HCT116 (cell line): Measurements from ENCODE around the gene PRIMA1. TPM values are rescaled to one million over a fixed set of nuclear protein-coding genes. Genes with fewer than 3 reads are reported as not detected.

Source experiments
- ATAC-seq: fragments of 200-7000 bp; cut with Tn5 transposase; 2 replicates; pipeline ENCODE4 v1.9.1; 2020; ENCODE audit warnings: mild to moderate bottlenecking, moderate library complexity
- BruUV-seq: library from RNA; stranded (reverse); fragments of 400-500 nt; replicated peaks from 2 replicates; lab custom pipeline; 2021; lab: Mats Ljungman, UMichigan
- CTCF ChIA-PET: fragments of 300-600 bp; sonication (Branson Sonifier 250); formaldehyde crosslinking; loops from one replicate; lab custom pipeline; 2021; ENCODE audit warnings: antibody characterized with exemption; lab: Charles Lee
- POLR2A ChIA-PET: fragments of 300-600, 350-600 bp; sonication (Branson Sonifier 250); formaldehyde crosslinking; loops from one replicate; lab custom pipeline; 2021; ENCODE audit warnings: antibody characterized with exemption; lab: Charles Lee
- RAD21 ChIA-PET, 2 experiments: fragments of 300-600 bp; sonication (Branson Sonifier 250); formaldehyde crosslinking; loops; one replicate each; lab custom pipeline; 2023; ENCODE audit warnings: low total read pairs in 2 of 2; ENCODE audit not compliant: uncharacterized antibody in 2 of 2, unreplicated experiment in 2 of 2, low non-redundant PET in 1 of 2; lab: Charles Lee
- DNase-seq: peaks from one replicate; pipeline ENCODE4 v3.0.0-alpha.2; 2010; ENCODE audit warnings: low read depth, low spot score
- H2AFZ ChIP-seq: fragments of 200-600 bp; shearing (Covaris generic), sonication (generic); 2 replicates; pipeline ENCODE4 v1.6.1; 2017; ENCODE audit warnings: low read depth, mixed run types, mixed read lengths, antibody characterized with exemption, low read length; ENCODE audit not compliant: poor library complexity, severe bottlenecking
- H3K27ac ChIP-seq: 2 replicates; pipeline ENCODE4 v1.5.1; 2012; ENCODE audit warnings: low read depth, low read length
- H3K27me3 ChIP-seq: fragments of 200-600 bp; sonication (generic); 2 replicates; pipeline ENCODE4 v1.6.1; 2016; ENCODE audit warnings: mixed run types, low read length, mixed read lengths; ENCODE audit not compliant: insufficient read depth
- H3K36me3 ChIP-seq, 2 experiments: fragments of 200-500 bp in 1 of 2; fragments of 200-600 bp in 1 of 2; sonication (Bioruptor generic) in 1 of 2; sonication (generic) in 1 of 2; 2 replicates each; pipeline versions ENCODE4 v1.5.1 to v1.6.1; 2014 to 2016; ENCODE audit warnings: low read length in 2 of 2, inconsistent platforms in 1 of 2, mixed read lengths in 1 of 2, mixed run types in 1 of 2; ENCODE audit not compliant: insufficient read depth in 2 of 2, control insufficient read depth in 1 of 2
- H3K4me1 ChIP-seq, 2 experiments: fragments of 200-600 bp in 1 of 2; sonication (generic) in 1 of 2; 2 replicates each; pipeline versions ENCODE4 v1.5.1 to v1.6.1; 2012 to 2017; ENCODE audit warnings: low read length in 2 of 2, inconsistent platforms in 1 of 2, mild to moderate bottlenecking in 1 of 2, mixed read lengths in 1 of 2, mixed run types in 1 of 2, moderate library complexity in 1 of 2; ENCODE audit not compliant: insufficient read depth in 2 of 2, control insufficient read depth in 1 of 2
- H3K4me2 ChIP-seq: fragments of 200-600 bp; sonication (generic); 2 replicates; pipeline ENCODE4 v1.6.1; 2017; ENCODE audit warnings: mixed run types, low read length, mixed read lengths
- H3K4me3 ChIP-seq, 2 experiments: fragments of 200-600 bp in 1 of 2; sonication (generic) in 1 of 2; replicated peaks in 1 of 2; 2 replicates each; pipeline ENCODE4 v1.5.1; 2011 to 2016; ENCODE audit warnings: low read length in 2 of 2, control low read depth in 1 of 2, low read depth in 1 of 2, mild to moderate bottlenecking in 1 of 2, mixed read lengths in 1 of 2, mixed run types in 1 of 2
- H3K79me2 ChIP-seq: fragments of 200-600 bp; sonication (generic); 2 replicates; pipeline ENCODE4 v1.6.1; 2017; ENCODE audit warnings: mild to moderate bottlenecking, mixed run types, low read length, moderate library complexity, mixed read lengths; ENCODE audit not compliant: insufficient read depth
- H3K9ac ChIP-seq: fragments of 200-600 bp; sonication (generic); 2 replicates; pipeline ENCODE4 v1.6.1; 2016; ENCODE audit warnings: low read length, mixed read lengths
- H3K9me2 ChIP-seq: fragments of 200-600 bp; sonication (generic), shearing (Covaris generic); 2 replicates; pipeline ENCODE4 v1.6.1; 2017; ENCODE audit warnings: mixed run types, mild to moderate bottlenecking, moderate library complexity; ENCODE audit not compliant: insufficient read depth
- H3K9me3 ChIP-seq, 2 experiments: fragments of 200-500 bp in 1 of 2; fragments of 200-600 bp in 1 of 2; sonication (Bioruptor generic) in 1 of 2; sonication (generic) in 1 of 2; 2 replicates each; pipeline ENCODE4 v1.6.1; 2014 to 2017; ENCODE audit warnings: low read length in 2 of 2, mixed read lengths in 2 of 2, inconsistent platforms in 1 of 2, low read depth in 1 of 2, mild to moderate bottlenecking in 1 of 2, mixed run types in 1 of 2, moderate library complexity in 1 of 2; ENCODE audit not compliant: control insufficient read depth in 1 of 2, insufficient read depth in 1 of 2
- H4K20me1 ChIP-seq: fragments of 200-600 bp; sonication (generic), shearing (Covaris generic); 2 replicates; pipeline ENCODE4 v1.6.1; 2017; ENCODE audit warnings: mixed run types, mild to moderate bottlenecking, moderate library complexity; ENCODE audit not compliant: insufficient read depth
- CEBPB ChIP-seq: IDR thresholded peaks from 2 replicates; pipeline ENCODE4 v1.6.1; 2012; ENCODE audit warnings: low read depth
- EGR1 ChIP-seq: IDR thresholded peaks from 2 replicates; pipeline ENCODE4 v1.6.1; 2012; ENCODE audit warnings: low read depth
- EZH2 ChIP-seq: fragments of 200-600 bp; sonication (generic); IDR thresholded peaks from 2 replicates; pipeline ENCODE4 v1.6.1; 2017; ENCODE audit warnings: antibody characterized with exemption, mixed run types
- FOSL1 ChIP-seq: IDR thresholded peaks from 2 replicates; pipeline ENCODE4 v1.6.1; 2012; ENCODE audit warnings: low read depth
- POLR2A ChIP-seq: IDR thresholded peaks from 2 replicates; pipeline ENCODE4 v1.7.0; 2011; ENCODE audit warnings: borderline replicate concordance; ENCODE audit not compliant: insufficient read depth, insufficient read length; ENCODE audit errors: extremely low read depth
- POLR2AphosphoS5 ChIP-seq: IDR thresholded peaks from 2 replicates; pipeline ENCODE4 v1.6.1; 2011; ENCODE audit warnings: mild to moderate bottlenecking, low read depth, low read length, moderate library complexity
- SIN3A ChIP-seq: IDR thresholded peaks from 2 replicates; pipeline ENCODE4 v1.6.1; 2012; ENCODE audit warnings: low read depth
- SP1 ChIP-seq: IDR thresholded peaks from 2 replicates; pipeline ENCODE4 v1.6.1; 2012; ENCODE audit warnings: low read depth
- SRF ChIP-seq: IDR thresholded peaks from 2 replicates; pipeline ENCODE4 v1.6.1; 2012; ENCODE audit warnings: low read depth
- intact Hi-C: fragments of 100-400 bp; cut with micrococcal nuclease; formaldehyde crosslinking; loops from 2 replicates; pipeline ENCODE4 v1.10.0; 2022
- total RNA-seq: library from RNA; stranded (reverse); gene quantifications from one replicate; pipeline ENCODE4 v1.2.1, GENCODE V29; 2021; ENCODE audit not compliant: unreplicated experiment
- TF ChIP-seq, protein P1 (sequence below): IDR thresholded peaks from 2 replicates; pipeline ENCODE4 v1.6.1; 2012
- TF ChIP-seq, protein P2 (sequence below): IDR thresholded peaks from 2 replicates; pipeline ENCODE4 v1.6.1; 2011; ENCODE audit warnings: mild to moderate bottlenecking, low read length, moderate library complexity; ENCODE audit not compliant: insufficient replicate concordance; ENCODE audit errors: extremely low read depth
- TF ChIP-seq, protein P3 (sequence below): IDR thresholded peaks from 2 replicates; pipeline ENCODE4 v1.6.1; 2012; ENCODE audit warnings: low read depth

Gene PRIMA1
- total RNA-seq, 1 experiment from 2014 or later: 1.5 TPM

- H3K4me2 ChIP-seq: peak overlapping the region; percentile 81
- POLR2A ChIA-PET: no interaction called here
- TF ChIP-seq SP1: no peak
- no peak for TF ChIP-seq SRF
- TF ChIP-seq, protein P1, sequence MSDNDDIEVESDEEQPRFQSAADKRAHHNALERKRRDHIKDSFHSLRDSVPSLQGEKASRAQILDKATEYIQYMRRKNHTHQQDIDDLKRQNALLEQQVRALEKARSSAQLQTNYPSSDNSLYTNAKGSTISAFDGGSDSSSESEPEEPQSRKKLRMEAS: no peak
- TF ChIP-seq EGR1: no peak
- TF ChIP-seq, protein P2, sequence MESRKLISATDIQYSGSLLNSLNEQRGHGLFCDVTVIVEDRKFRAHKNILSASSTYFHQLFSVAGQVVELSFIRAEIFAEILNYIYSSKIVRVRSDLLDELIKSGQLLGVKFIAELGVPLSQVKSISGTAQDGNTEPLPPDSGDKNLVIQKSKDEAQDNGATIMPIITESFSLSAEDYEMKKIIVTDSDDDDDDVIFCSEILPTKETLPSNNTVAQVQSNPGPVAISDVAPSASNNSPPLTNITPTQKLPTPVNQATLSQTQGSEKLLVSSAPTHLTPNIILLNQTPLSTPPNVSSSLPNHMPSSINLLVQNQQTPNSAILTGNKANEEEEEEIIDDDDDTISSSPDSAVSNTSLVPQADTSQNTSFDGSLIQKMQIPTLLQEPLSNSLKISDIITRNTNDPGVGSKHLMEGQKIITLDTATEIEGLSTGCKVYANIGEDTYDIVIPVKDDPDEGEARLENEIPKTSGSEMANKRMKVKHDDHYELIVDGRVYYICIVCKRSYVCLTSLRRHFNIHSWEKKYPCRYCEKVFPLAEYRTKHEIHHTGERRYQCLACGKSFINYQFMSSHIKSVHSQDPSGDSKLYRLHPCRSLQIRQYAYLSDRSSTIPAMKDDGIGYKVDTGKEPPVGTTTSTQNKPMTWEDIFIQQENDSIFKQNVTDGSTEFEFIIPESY: no peak
- no peak for TF ChIP-seq POLR2AphosphoS5
- no peak for TF ChIP-seq SIN3A
- no peak for TF ChIP-seq EZH2
- no peak for TF ChIP-seq CEBPB
- TF ChIP-seq FOSL1: no peak
- TF ChIP-seq POLR2A: no peak
- TF ChIP-seq, protein P3, sequence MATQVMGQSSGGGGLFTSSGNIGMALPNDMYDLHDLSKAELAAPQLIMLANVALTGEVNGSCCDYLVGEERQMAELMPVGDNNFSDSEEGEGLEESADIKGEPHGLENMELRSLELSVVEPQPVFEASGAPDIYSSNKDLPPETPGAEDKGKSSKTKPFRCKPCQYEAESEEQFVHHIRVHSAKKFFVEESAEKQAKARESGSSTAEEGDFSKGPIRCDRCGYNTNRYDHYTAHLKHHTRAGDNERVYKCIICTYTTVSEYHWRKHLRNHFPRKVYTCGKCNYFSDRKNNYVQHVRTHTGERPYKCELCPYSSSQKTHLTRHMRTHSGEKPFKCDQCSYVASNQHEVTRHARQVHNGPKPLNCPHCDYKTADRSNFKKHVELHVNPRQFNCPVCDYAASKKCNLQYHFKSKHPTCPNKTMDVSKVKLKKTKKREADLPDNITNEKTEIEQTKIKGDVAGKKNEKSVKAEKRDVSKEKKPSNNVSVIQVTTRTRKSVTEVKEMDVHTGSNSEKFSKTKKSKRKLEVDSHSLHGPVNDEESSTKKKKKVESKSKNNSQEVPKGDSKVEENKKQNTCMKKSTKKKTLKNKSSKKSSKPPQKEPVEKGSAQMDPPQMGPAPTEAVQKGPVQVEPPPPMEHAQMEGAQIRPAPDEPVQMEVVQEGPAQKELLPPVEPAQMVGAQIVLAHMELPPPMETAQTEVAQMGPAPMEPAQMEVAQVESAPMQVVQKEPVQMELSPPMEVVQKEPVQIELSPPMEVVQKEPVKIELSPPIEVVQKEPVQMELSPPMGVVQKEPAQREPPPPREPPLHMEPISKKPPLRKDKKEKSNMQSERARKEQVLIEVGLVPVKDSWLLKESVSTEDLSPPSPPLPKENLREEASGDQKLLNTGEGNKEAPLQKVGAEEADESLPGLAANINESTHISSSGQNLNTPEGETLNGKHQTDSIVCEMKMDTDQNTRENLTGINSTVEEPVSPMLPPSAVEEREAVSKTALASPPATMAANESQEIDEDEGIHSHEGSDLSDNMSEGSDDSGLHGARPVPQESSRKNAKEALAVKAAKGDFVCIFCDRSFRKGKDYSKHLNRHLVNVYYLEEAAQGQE: no peak
- TF ChIP-seq, all 23 proteins: peak for 0
- Histone ChIP-seq H3K27me3 (no peaks in the 10 kb centered on the region), H3K4me1 (peaks cover 6 to 15% of the 10 kb centered on the region in 2 experiments), H3K79me2 (no peaks in the 10 kb centered on the region), H3K9me2 (no peaks in the 10 kb centered on the region), H3K9me3 (no peaks in the 10 kb centered on the region), H3K27ac (no peak overlapping the region; the same call in 1 of the 2 replicates), H2AFZ (peak overlapping the region; percentile 56), H4K20me1 (no peaks in the 10 kb centered on the region), H3K36me3 (no peaks in the 10 kb centered on the region), H3K4me3 (peak overlapping the region; percentile 39 to 59), H3K9ac (peak overlapping the region; percentile 59)
- ATAC-seq (peak; percentile 13), DNase-seq (no peak)
- intact Hi-C loops: loop anchor here (2.0 kb wide), 1 partner anchor 135 kb away; no protein-coding TSS in a partner anchor
- ChIA-PET RAD21 (no interaction called here), CTCF (no interaction called here)
- BruUV-seq: no TSS peak
Observed at GRCh38 chr14:93789228-93790130, 1.2 kb upstream of the PRIMA1 start.
